ENCODE results near the gene TGM5.

Gene TGM5

DNA sequence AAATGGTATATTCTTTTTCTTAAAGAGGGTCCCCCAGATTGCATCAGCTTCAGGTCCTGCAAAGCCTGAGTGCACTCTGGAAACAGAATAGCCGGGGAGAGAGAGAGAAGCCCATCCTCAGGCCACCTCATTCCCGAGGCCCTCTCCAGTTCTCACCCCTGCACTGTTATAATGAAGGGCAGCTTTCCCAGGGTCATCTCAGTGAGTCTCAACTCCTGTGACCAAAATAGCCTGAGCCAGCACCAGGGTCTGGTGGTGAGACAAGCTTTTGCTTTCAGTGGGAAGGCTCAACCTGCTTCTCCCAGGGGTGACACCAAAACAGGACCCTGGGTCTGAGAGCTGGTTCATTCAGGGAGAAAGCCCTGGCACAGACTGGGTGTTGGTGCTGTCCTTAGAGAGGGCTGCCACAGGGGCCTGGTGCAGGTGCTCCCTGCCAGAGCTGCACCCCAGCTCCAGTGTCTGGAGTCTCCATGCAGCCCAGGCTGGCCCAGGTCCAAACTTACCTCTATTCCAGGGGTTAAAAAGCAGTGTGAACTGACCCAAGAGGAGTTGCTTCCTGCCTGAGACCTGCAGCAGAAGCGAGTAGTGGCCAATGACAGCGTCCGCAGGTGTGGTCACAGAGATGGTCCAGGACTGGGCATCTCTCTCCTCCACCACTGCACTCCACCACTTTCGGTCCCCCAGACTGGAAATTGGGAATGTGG, 52.0 kb downstream of the TGM5 start:
- no peak overlapping the region for H3K4ac ChIP-seq (ENCODE audit: low read depth in 1 of 2, low read length in 2 of 2)
- WGBS, result 88% methylated on average over 5 of the region's 6 CpGs
- no peak overlapping the region for H2BK15ac ChIP-seq (ENCODE audit: low read depth, poor library complexity, severe bottlenecking)
- H3K9ac ChIP-seq (ENCODE audit: low read length), result no peak overlapping the region
- no peak overlapping the region for H2BK120ac ChIP-seq (ENCODE audit: low read depth, low read length)
- no peak overlapping the region for H3K18ac ChIP-seq (ENCODE audit: low read depth in 1 of 2, low read length in 2 of 2)
- H3K9me3 ChIP-seq (ENCODE audit: control insufficient read depth, low read length), result no peaks in the 10 kb centered on the region
- H2BK12ac ChIP-seq (ENCODE audit: low read length in 2 of 2), result no peak overlapping the region
- H3K27ac ChIP-seq (ENCODE audit: low read length, poor library complexity, severe bottlenecking), result no peak overlapping the region
- H2BK5ac ChIP-seq (ENCODE audit: low read depth, low read length, poor library complexity, severe bottlenecking), result no peak overlapping the region
- H3K23ac ChIP-seq (ENCODE audit: low read length in 2 of 2), result no peak overlapping the region
- no peak overlapping the region for H3K4me2 ChIP-seq (ENCODE audit: low read length, poor library complexity, severe bottlenecking)
- no peak overlapping the region for H2AFZ ChIP-seq (ENCODE audit: low read depth, low read length)
- H4K8ac ChIP-seq (ENCODE audit: low read length), result no peak overlapping the region
- DNase-seq, result no peak
- peaks cover 41 to 72% of the 10 kb centered on the region in 2 experiments for H3K27me3 ChIP-seq (ENCODE audit: control insufficient read depth in 1 of 2, insufficient read depth in 1 of 2, low read length in 2 of 2)
- no peak overlapping the region for H4K91ac ChIP-seq (ENCODE audit: low read length)
- no peak overlapping the region for H3K4me3 ChIP-seq (ENCODE audit: insufficient read depth in 1 of 2, low read depth in 1 of 2, low read length in 2 of 2)
- H3K36me3 ChIP-seq (ENCODE audit: control insufficient read depth in 1 of 2, insufficient read depth in 2 of 2, low read depth in 1 of 2, low read length in 2 of 2), result no peaks in the 10 kb centered on the region
- no peak overlapping the region for H2AK5ac ChIP-seq (ENCODE audit: low read length, severe bottlenecking)
- no peaks in the 10 kb centered on the region for H3K4me1 ChIP-seq (ENCODE audit: control insufficient read depth, insufficient read depth, low read depth, low read length)
- H3K79me1 ChIP-seq (replicated peaks; ENCODE audit: low read length, poor library complexity, severe bottlenecking), result no peaks in the 10 kb centered on the region
- H3K14ac ChIP-seq (ENCODE audit: low read length in 2 of 2), result no peak overlapping the region

DNA sequence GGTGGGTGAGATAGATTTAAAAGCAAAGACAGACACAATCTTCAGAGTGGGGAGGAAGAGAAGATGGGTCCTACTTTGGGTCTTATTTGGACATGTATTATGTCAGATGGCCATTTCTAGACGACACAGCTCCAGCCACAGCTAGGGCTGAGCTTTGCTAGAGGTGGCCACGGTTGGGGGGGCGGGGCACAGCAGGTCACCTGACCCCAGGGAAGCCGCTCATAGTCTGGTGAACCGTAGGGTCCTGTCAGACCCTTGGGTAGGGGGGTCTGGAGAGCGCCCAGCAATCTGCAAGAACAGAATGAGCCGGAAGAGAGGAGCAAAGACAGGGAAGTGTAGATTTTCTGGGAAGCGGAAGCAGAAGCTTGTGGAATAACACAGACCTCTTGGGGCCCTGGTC, 52.6 kb downstream of the TGM5 start:
- Histone ChIP-seq H3K36me3 (ENCODE audit: control insufficient read depth in 1 of 2, insufficient read depth in 2 of 2, low read depth in 1 of 2, low read length in 2 of 2) (no peaks in the 10 kb centered on the region), H2BK120ac (ENCODE audit: low read depth, low read length) (no peak overlapping the region), H3K27ac (ENCODE audit: low read length, poor library complexity, severe bottlenecking) (no peak overlapping the region), H3K4me2 (ENCODE audit: low read length, poor library complexity, severe bottlenecking) (no peak overlapping the region), H3K14ac (ENCODE audit: low read length in 2 of 2) (no peak overlapping the region), H2BK5ac (ENCODE audit: low read depth, low read length, poor library complexity, severe bottlenecking) (no peak overlapping the region), H2BK15ac (ENCODE audit: low read depth, poor library complexity, severe bottlenecking) (no peak overlapping the region), H4K8ac (ENCODE audit: low read length) (no peak overlapping the region), H3K4me1 (ENCODE audit: control insufficient read depth, insufficient read depth, low read depth, low read length) (no peaks in the 10 kb centered on the region), H2BK12ac (ENCODE audit: low read length in 2 of 2) (no peak overlapping the region), H2AK5ac (ENCODE audit: low read length, severe bottlenecking) (no peak overlapping the region), H3K18ac (ENCODE audit: low read depth in 1 of 2, low read length in 2 of 2) (no peak overlapping the region), H3K9ac (ENCODE audit: low read length) (no peak overlapping the region), H2AFZ (ENCODE audit: low read depth, low read length) (no peak overlapping the region), H3K27me3 (ENCODE audit: control insufficient read depth in 1 of 2, insufficient read depth in 1 of 2, low read length in 2 of 2) (peaks cover 47 to 76% of the 10 kb centered on the region in 2 experiments), H3K23ac (ENCODE audit: low read length in 2 of 2) (no peak overlapping the region), H3K79me1 (replicated peaks; ENCODE audit: low read length, poor library complexity, severe bottlenecking) (no peaks in the 10 kb centered on the region), H3K4me3 (ENCODE audit: insufficient read depth in 1 of 2, low read depth in 1 of 2, low read length in 2 of 2) (no peak overlapping the region), H4K91ac (ENCODE audit: low read length) (no peak overlapping the region), H3K4ac (ENCODE audit: low read depth in 1 of 2, low read length in 2 of 2) (no peak overlapping the region), H3K9me3 (ENCODE audit: control insufficient read depth, low read length) (no peaks in the 10 kb centered on the region)
- WGBS, result 74% methylated on average over 8 of the region's 8 CpGs
- DNase-seq, result no peak

DNA sequence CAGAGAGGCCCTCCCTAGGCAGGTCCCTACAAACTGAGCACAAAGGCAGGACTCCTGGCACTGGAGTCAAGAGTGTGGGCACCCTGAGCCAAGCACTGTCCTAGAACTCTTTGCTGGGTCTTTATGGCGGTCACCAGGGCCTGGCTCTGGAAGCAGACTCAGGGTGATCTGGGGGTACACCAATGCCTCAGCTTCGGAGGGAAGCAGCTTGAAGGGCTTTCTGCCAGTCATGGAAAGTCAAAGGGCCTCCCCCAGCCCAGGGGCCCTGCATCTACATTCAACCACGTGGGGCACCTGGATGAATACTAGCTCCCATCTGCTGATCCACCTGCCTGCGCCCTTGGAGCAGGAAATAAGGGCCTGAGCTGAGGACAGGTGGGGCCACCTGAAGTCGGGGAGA, 53.3 kb downstream of the TGM5 start:
- Histone ChIP-seq H3K79me1 (replicated peaks; ENCODE audit: low read length, poor library complexity, severe bottlenecking) (no peaks in the 10 kb centered on the region), H3K18ac (ENCODE audit: low read depth in 1 of 2, low read length in 2 of 2) (no peak overlapping the region), H3K36me3 (ENCODE audit: control insufficient read depth in 1 of 2, insufficient read depth in 2 of 2, low read depth in 1 of 2, low read length in 2 of 2) (no peaks in the 10 kb centered on the region), H3K9me3 (ENCODE audit: control insufficient read depth, low read length) (no peaks in the 10 kb centered on the region), H3K14ac (ENCODE audit: low read length in 2 of 2) (no peak overlapping the region), H2BK12ac (ENCODE audit: low read length in 2 of 2) (no peak overlapping the region), H4K8ac (ENCODE audit: low read length) (no peak overlapping the region), H3K4ac (ENCODE audit: low read depth in 1 of 2, low read length in 2 of 2) (no peak overlapping the region), H2BK120ac (ENCODE audit: low read depth, low read length) (no peak overlapping the region), H3K23ac (ENCODE audit: low read length in 2 of 2) (no peak overlapping the region), H3K4me2 (ENCODE audit: low read length, poor library complexity, severe bottlenecking) (no peak overlapping the region), H2AK5ac (ENCODE audit: low read length, severe bottlenecking) (no peak overlapping the region), H2BK15ac (ENCODE audit: low read depth, poor library complexity, severe bottlenecking) (no peak overlapping the region), H3K4me3 (ENCODE audit: insufficient read depth in 1 of 2, low read depth in 1 of 2, low read length in 2 of 2) (no peak overlapping the region), H3K9ac (ENCODE audit: low read length) (no peak overlapping the region), H2BK5ac (ENCODE audit: low read depth, low read length, poor library complexity, severe bottlenecking) (no peak overlapping the region), H2AFZ (ENCODE audit: low read depth, low read length) (no peak overlapping the region), H3K27me3 (ENCODE audit: control insufficient read depth in 1 of 2, insufficient read depth in 1 of 2, low read length in 2 of 2) (peaks cover 50 to 79% of the 10 kb centered on the region in 2 experiments), H3K4me1 (ENCODE audit: control insufficient read depth, insufficient read depth, low read depth, low read length) (no peaks in the 10 kb centered on the region), H3K27ac (ENCODE audit: low read length, poor library complexity, severe bottlenecking) (no peak overlapping the region), H4K91ac (ENCODE audit: low read length) (no peak overlapping the region)
- WGBS, result 72% methylated on average over 5 of the region's 5 CpGs
- DNase-seq, result no peak

DNA sequence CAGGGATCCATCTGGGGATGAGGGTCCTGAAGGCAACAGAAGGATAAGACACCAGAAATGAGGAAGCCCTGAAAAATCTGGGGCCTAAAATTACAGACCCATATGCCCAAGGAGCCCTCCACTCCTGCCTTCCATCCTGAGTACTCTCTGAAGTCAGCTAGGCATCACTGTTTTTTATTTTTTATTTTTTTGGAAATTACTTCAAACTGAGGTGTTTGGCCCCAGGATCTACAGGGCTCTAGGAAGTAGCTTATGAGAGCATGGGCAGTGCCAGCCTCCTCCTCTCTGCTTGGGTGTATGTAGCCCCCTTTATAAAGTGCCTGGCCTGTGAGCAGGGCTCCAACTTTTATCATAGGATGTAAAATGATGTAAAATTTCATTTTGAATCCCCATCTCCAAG, 53.8 kb downstream of the TGM5 start:
- no peak for DNase-seq
- Histone ChIP-seq H4K91ac (ENCODE audit: low read length) (no peak overlapping the region), H3K27ac (ENCODE audit: low read length, poor library complexity, severe bottlenecking) (no peak overlapping the region), H3K18ac (ENCODE audit: low read depth in 1 of 2, low read length in 2 of 2) (no peak overlapping the region), H3K36me3 (ENCODE audit: control insufficient read depth in 1 of 2, insufficient read depth in 2 of 2, low read depth in 1 of 2, low read length in 2 of 2) (no peaks in the 10 kb centered on the region), H4K8ac (ENCODE audit: low read length) (no peak overlapping the region), H3K4me2 (ENCODE audit: low read length, poor library complexity, severe bottlenecking) (no peak overlapping the region), H3K4me1 (ENCODE audit: control insufficient read depth, insufficient read depth, low read depth, low read length) (no peaks in the 10 kb centered on the region), H3K4me3 (ENCODE audit: insufficient read depth in 1 of 2, low read depth in 1 of 2, low read length in 2 of 2) (no peak overlapping the region), H3K9me3 (ENCODE audit: control insufficient read depth, low read length) (no peaks in the 10 kb centered on the region), H2AK5ac (ENCODE audit: low read length, severe bottlenecking) (no peak overlapping the region), H2AFZ (ENCODE audit: low read depth, low read length) (no peak overlapping the region), H3K79me1 (replicated peaks; ENCODE audit: low read length, poor library complexity, severe bottlenecking) (no peaks in the 10 kb centered on the region), H3K4ac (ENCODE audit: low read depth in 1 of 2, low read length in 2 of 2) (no peak overlapping the region), H3K14ac (ENCODE audit: low read length in 2 of 2) (no peak overlapping the region), H3K27me3 (ENCODE audit: control insufficient read depth in 1 of 2, insufficient read depth in 1 of 2, low read length in 2 of 2) (peaks cover 50 to 79% of the 10 kb centered on the region in 2 experiments), H2BK5ac (ENCODE audit: low read depth, low read length, poor library complexity, severe bottlenecking) (no peak overlapping the region), H2BK15ac (ENCODE audit: low read depth, poor library complexity, severe bottlenecking) (no peak overlapping the region), H3K23ac (ENCODE audit: low read length in 2 of 2) (no peak overlapping the region), H2BK12ac (ENCODE audit: low read length in 2 of 2) (no peak overlapping the region), H3K9ac (ENCODE audit: low read length) (no peak overlapping the region), H2BK120ac (ENCODE audit: low read depth, low read length) (no peak overlapping the region)
